Right cardiac atrium (tissue), 5 donors: ENCODE data around the gene PIGL. TPM values are rescaled to one million over a fixed set of nuclear protein-coding genes. Genes with fewer than 3 reads are reported as not detected.
"Not testable (repeated sequence)": the region's sequence is repeated elsewhere in the genome, so short reads cannot be mapped to it uniquely, and the experiment has no call there.

Experiments
- ATAC-seq, 2 donors: fragments of 200-7000 bp; cut with Tn5 transposase; one replicate each; pipeline versions ENCODE4 v1.8.0 to v1.9.1; 2020; ENCODE audit warnings: moderate library complexity in 2 of 2, mild to moderate bottlenecking in 1 of 2
- DNase-seq, 3 donors: peaks; one replicate each; pipeline ENCODE4 v3.0.0-alpha.2; 2020
- H3K27ac ChIP-seq: one replicate; pipeline ENCODE4 v1.5.1; 2013; ENCODE audit warnings: mild to moderate bottlenecking, low read length, control low read depth, moderate library complexity
- H3K27me3 ChIP-seq: one replicate; pipeline ENCODE4 v1.6.1; 2013; ENCODE audit not compliant: control insufficient read depth, insufficient read depth
- H3K4me1 ChIP-seq: one replicate; pipeline ENCODE4 v1.6.1; 2013; ENCODE audit warnings: low read length; ENCODE audit not compliant: control insufficient read depth, insufficient read depth
- H3K4me3 ChIP-seq: one replicate; pipeline ENCODE4 v1.5.1; 2013; ENCODE audit warnings: low read length, control low read depth
- H3K9me3 ChIP-seq: one replicate; pipeline ENCODE4 v1.6.1; 2013; ENCODE audit warnings: low read length; ENCODE audit not compliant: control insufficient read depth
- WGBS: extraction: QIAGEN DNeasy Blood & Tissue Kit; methylation state at CpG from one replicate; pipeline ENCODE4 v1.1.7; 2013; 5-methylcytosine and 5-hydroxymethylcytosine counted together
- intact Hi-C, 4 donors: fragments of 100-400 bp; cut with DNase I; formaldehyde crosslinking; loops; one replicate each; pipeline versions ENCODE4 v1.11.0 to v1.14.0; 2022 to 2023
- polyA plus RNA-seq: library from polyadenylated mRNA; stranded (reverse); fragments of 200-250 nt; gene quantifications from one replicate; pipeline ENCODE4 v1.2.3, GENCODE V29; 2013
- total RNA-seq, 4 donors: library from RNA; stranded (reverse); fragmentation: NEBNext Ultra II Directional; extraction: Animal tissue kit (Norgen Biotek cat#: 25700); gene quantifications; one replicate each; pipeline ENCODE4 v1.2.1, GENCODE V29; 2021
- donor health status: healthy with polysubstance abuse.
- donor health status: DM: no; HTN: yes; CAD: no.
- donor health status: DM: no; HTN: no; CAD: no.
- donor health status: DM: no; HTN: yes; CAD: no; lungs with severe emphysema.
- donor health status: DM: yes; HTN: yes; CAD: no.

PIGL gene
- total and polyA plus RNA-seq, 5 donors = 9.6 to 16.7 (median 11.6) TPM

DNA sequence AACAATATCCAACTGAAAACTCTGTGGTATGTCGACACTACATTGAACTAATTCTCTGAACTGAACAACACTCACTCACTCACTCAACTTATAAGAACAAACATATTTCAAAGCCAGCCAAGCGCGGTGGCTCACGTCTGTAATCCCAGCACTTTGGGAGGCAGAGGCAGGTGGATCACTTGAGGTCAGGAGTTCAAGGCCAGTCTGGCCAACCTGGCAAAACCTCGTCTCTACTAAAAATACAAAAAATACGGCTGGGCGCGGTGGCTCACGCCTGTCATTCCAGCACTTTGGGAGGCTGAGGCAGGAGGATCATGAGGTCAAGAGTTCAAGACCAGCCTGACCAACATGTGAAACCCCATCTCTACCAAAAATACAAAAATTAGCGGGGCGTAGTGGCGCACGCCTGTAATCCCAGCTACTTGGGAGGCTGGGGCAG is 15.3 kb upstream of the PIGL start:
- H3K27me3 ChIP-seq, H3K9me3 ChIP-seq, H3K4me1 ChIP-seq, H3K4me3 ChIP-seq, DNase-seq, ATAC-seq, intact Hi-C loops, H3K27ac ChIP-seq: not testable (repeated sequence)
- WGBS = 90% methylated on average over 13 of the region's 13 CpGs

- DNase-seq, H3K4me3 ChIP-seq, H3K4me1 ChIP-seq, ATAC-seq, H3K27me3 ChIP-seq, intact Hi-C loops, H3K9me3 ChIP-seq: not testable (repeated sequence)
- 41% methylated on average over 5 of the region's 5 CpGs for WGBS
- H3K27ac ChIP-seq = peak overlapping the region; percentile 37
Observed at GRCh38 chr17:16202554-16203500, 14.2 kb upstream of the PIGL start.

DNA sequence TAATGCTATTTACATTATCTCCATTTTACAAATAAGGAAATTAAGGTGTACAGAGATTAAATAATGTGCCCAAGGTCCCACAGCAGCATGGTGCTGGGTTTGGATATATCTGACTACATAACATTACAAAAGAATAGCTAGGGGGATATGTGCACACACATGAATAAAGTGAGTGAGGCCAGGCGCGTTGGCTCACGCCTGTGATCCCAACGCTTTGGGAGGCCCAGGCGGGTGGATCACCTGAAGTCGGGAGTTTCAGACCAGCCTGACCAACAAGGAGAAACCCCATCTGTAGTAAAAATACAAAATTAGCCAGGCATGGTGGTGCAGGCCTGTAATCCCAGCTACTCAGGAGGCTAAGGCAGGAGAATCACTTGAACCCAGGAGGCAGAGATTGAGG is 12.2 kb upstream of the PIGL start:
- H3K4me1 ChIP-seq, ATAC-seq, H3K4me3 ChIP-seq, H3K9me3 ChIP-seq, H3K27me3 ChIP-seq, H3K27ac ChIP-seq, DNase-seq, intact Hi-C loops: not testable (repeated sequence)
- WGBS = 93% methylated on average over 6 of the region's 6 CpGs

DNA sequence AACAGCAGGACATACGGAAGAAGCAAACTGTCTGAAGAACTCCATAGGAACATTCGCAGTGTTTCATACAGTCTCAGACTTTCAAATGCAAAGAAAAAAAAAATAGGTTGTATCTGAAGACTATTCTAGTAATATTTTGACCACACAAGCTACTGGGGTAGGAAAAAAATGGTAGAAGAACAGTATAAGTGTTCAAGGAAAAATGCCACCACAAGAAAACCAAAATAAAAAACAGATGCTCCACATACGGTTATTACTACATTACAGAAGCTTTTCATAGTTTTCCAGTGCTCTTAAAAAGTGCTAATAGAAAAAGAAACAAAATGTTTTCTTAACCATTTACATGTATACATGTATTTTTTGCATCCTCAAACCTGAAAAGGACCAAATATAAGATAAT is 5.4 kb upstream of the PIGL start:
- DNase-seq (no peak), ATAC-seq (no peak)
- intact Hi-C loops = no loop called here
- no peaks in the 10 kb centered on the region for H3K9me3 ChIP-seq
- WGBS = 77% methylated on average over 3 of the region's 3 CpGs
- H3K4me1 ChIP-seq = peaks cover 2% of the 10 kb centered on the region
- no peak overlapping the region for H3K27ac ChIP-seq
- no peaks in the 10 kb centered on the region for H3K27me3 ChIP-seq
- H3K4me3 ChIP-seq = no peak overlapping the region

DNA sequence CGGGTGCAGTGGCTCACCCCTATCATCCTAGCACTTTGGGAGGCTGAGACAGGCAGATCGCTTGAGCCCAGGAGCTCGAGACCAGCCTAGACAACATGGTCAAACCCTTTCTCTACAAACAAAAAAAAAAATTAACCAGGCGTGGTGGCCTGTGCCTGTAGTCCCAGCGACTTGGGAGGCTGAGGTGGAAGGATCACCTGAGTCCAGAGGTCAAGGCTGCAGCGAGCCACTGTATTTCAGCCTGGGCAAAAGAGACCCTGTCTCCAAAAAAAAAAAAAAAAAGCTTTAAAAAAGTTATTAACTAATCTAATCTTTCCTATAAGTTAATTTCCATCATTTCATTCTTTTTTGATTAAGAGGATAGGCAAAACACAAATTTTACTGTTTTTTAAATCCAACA is 4.2 kb upstream of the PIGL start:
- H3K9me3 ChIP-seq = no peaks in the 10 kb centered on the region
- no peak overlapping the region for H3K4me3 ChIP-seq
- DNase-seq = no peak
- 91% methylated on average over 6 of the region's 6 CpGs for WGBS
- intact Hi-C loops = no loop called here
- H3K27ac ChIP-seq = no peak overlapping the region
- H3K27me3 ChIP-seq = no peaks in the 10 kb centered on the region
- H3K4me1 ChIP-seq = peaks cover 2% of the 10 kb centered on the region
- no peak for ATAC-seq

DNA sequence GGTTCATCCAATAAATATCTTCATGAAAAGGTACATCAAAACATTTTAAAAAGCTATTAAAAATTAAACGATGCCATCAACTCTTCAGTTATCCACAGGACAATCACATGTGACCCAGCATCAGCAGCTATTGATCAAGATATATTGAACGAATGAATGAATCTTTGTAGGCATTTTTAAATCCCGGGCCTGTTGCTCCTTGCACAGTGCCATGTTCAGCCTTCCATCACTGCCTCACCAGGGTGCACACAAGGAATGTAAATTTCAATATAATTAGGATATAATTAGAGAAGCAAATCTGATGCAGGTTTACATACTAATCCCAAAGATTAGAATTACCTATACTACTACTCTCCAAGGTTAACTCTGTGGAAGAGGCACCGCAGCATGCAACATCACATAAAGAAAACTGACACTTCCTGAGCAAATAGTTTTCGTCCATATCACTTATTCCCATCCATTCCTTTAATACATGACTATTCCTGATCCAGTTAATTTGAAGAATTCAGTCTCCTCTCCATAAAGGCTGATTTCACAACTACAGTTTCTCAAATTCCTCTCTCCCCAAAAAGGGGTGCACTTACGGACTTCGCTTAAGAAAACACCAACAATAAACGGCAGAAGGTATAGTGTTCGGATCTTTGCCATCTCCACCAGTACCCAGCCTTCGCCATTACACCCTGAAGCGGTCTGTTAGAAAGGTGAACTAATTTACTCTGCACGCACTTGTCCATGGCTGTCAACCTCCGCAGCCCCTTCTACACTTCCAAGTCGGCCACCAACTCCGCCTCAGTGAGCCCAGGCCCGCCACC is 2.6 kb upstream of the PIGL start:
- peak overlapping the region; percentile 84 for H3K27ac ChIP-seq
- no peaks in the 10 kb centered on the region for H3K27me3 ChIP-seq
- ATAC-seq (no peak), DNase-seq (no peak)
- peak overlapping the region; percentile 77 for H3K4me3 ChIP-seq
- no peaks in the 10 kb centered on the region for H3K9me3 ChIP-seq
- H3K4me1 ChIP-seq = peaks cover 2% of the 10 kb centered on the region
- WGBS = 6% methylated on average over 16 of the region's 16 CpGs
- intact Hi-C loops = no loop called here

DNA sequence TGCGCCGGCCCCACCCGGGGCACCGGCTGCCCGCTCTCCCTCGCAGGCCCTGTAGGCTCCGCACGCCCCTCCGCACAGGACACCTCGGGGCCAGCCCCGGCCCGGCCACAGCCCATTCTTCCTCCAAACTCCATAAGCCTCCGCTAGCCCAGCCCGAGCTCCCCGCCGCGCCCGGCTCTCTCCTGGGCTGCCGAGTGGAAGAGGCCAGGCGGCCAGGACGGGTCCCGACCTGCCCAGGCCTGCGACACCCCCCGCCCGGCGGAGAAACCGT is 2.1 kb upstream of the PIGL start:
- ATAC-seq = peak; percentile 59 to 73
- DNase-seq = peak; percentile 60 to 78 (median 76)
- under 1% methylated on average over 27 of the region's 27 CpGs for WGBS
- Histone ChIP-seq H3K27ac (peak overlapping the region; percentile 84), H3K9me3 (no peaks in the 10 kb centered on the region), H3K4me1 (peaks cover 2% of the 10 kb centered on the region), H3K27me3 (no peaks in the 10 kb centered on the region), H3K4me3 (peak overlapping the region; percentile 77)
- intact Hi-C loops = no loop called here

- Histone ChIP-seq H3K4me1 (peaks cover 2% of the 10 kb centered on the region), H3K27ac (peak within 1 kb of the TSS; percentile 87), H3K27me3 (no peaks in the 10 kb centered on the region), H3K4me3 (peak within 1 kb of the TSS; percentile 77), H3K9me3 (no peaks in the 10 kb centered on the region)
- peak; percentile 97 to 98 for ATAC-seq
- intact Hi-C loops = no loop called here
- DNase-seq = peak; percentile 95 to 98 (median 98)
- under 1% methylated on average over 82 of the region's 82 CpGs for WGBS
Observed at GRCh38 chr17:16215273-16215964, 1.6 kb upstream of the PIGL start, which contains the start of gene NCOR1. Gene NCOR1, minus strand, starts transcription at chr17:16215534. Its CDS starts 20,965 bp downstream, at chr17:16194569.

GRCh38 chr17:16215965-16216316 is 1.1 kb upstream of the PIGL start:
- Histone ChIP-seq H3K4me1 (peaks cover 2% of the 10 kb centered on the region), H3K27ac (peak overlapping the region; percentile 87), H3K27me3 (no peaks in the 10 kb centered on the region), H3K9me3 (no peaks in the 10 kb centered on the region), H3K4me3 (peak overlapping the region; percentile 77)
- peak in 1 of 3 donors; percentile 70 for DNase-seq
- 20% methylated on average over 22 of the region's 22 CpGs for WGBS
- intact Hi-C loops = no loop called here
- peak; percentile 1 to 24 for ATAC-seq

DNA sequence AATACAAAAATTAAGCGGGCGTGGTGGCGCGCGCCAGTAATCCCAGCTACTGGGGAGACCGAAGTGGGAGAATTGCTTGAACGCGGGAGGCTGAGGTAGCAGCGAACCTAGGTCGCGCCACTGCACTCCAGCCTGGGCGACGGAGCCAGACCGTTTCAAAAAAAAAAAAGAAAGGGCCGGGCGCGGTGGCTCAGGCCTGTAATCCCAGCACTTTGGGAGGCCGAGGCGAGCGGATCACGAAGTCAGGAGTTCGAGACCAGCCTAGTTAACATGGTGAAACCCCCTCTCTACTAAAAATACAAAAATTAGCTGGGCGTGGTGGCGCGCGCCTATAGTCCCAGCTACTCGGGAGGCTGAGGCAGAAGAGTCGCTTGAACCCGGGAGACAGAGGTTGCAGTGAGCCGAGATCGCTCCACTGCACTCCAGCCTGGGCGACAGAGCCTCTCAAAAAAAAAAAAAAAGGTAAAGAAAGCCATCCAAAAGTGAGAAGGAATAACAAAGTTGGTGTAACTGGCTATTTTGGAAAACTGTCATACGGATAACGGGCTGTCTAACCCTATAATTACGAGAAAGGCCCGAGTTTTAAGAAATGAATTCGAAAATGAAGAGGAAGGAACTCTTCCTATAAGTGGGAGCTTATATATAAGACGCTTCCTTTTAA is 539 bp upstream of the PIGL start:
- intact Hi-C loops, H3K4me1 ChIP-seq, ATAC-seq, H3K9me3 ChIP-seq, H3K27me3 ChIP-seq, DNase-seq: not testable (repeated sequence)
- Histone ChIP-seq H3K27ac (peak overlapping the region; percentile 87), H3K4me3 (peak overlapping the region; percentile 94)
- WGBS = 75% methylated on average over 38 of the region's 38 CpGs
